Calu3 (cell line): ENCODE data around the gene WNT2. TPM values are rescaled to one million over a fixed set of nuclear protein-coding genes. Genes with fewer than 3 reads are reported as not detected.

Experiments used
- BruUV-seq: library from RNA; stranded (reverse); fragments of 400-500 nt; replicated peaks from 2 replicates; lab custom pipeline; 2021; lab: Mats Ljungman, UMichigan
- CTCF ChIA-PET: fragments of 300-600 bp; sonication (Branson Sonifier 250); formaldehyde crosslinking; loops from one replicate; lab custom pipeline; 2022; ENCODE audit warnings: antibody characterized with exemption; lab: Charles Lee
- DNase-seq: peaks from one replicate; pipeline ENCODE4 v3.0.0; 2022
- H3K27ac Mint-ChIP-seq: one replicate; pipeline ENCODE4 v1.8.0; 2022; ENCODE audit warnings: mixed read lengths; ENCODE audit not compliant: unreplicated experiment
- H3K27me3 Mint-ChIP-seq: one replicate; pipeline ENCODE4 v1.8.0; 2022; ENCODE audit warnings: mixed read lengths; ENCODE audit not compliant: unreplicated experiment
- H3K36me3 Mint-ChIP-seq: one replicate; pipeline ENCODE4 v1.8.0; 2022; ENCODE audit warnings: mild to moderate bottlenecking, moderate library complexity, mixed read lengths; ENCODE audit not compliant: insufficient read depth, unreplicated experiment
- H3K4me1 Mint-ChIP-seq: one replicate; pipeline ENCODE4 v1.8.0; 2022; ENCODE audit warnings: mild to moderate bottlenecking, low read depth, mixed read lengths; ENCODE audit not compliant: unreplicated experiment
- H3K4me3 Mint-ChIP-seq: one replicate; pipeline ENCODE4 v1.8.0; 2022; ENCODE audit warnings: mild to moderate bottlenecking, low read depth, moderate library complexity, mixed read lengths; ENCODE audit not compliant: unreplicated experiment
- H3K9me3 Mint-ChIP-seq: one replicate; pipeline ENCODE4 v1.8.0; 2022; ENCODE audit warnings: low read depth, mixed read lengths; ENCODE audit not compliant: unreplicated experiment
- intact Hi-C: fragments of 100-400 bp; cut with micrococcal nuclease; formaldehyde crosslinking; loops from one replicate; pipeline ENCODE4 v1.10.0; 2022; ENCODE audit not compliant: unreplicated experiment
- total RNA-seq: library from RNA; stranded (reverse); gene quantifications from 2 replicates; pipeline ENCODE4 v1.2.3, GENCODE V29; 2022
- TF ChIP-seq, protein P1 (sequence below): fragments of 200-600 bp; IDR thresholded peaks from one replicate; pipeline ENCODE4 v1.8.0; 2022; ENCODE audit warnings: antibody characterized with exemption; ENCODE audit not compliant: unreplicated experiment

The WNT2 gene
- total RNA-seq, 1 experiment from 2014 or later = not detected

DNA sequence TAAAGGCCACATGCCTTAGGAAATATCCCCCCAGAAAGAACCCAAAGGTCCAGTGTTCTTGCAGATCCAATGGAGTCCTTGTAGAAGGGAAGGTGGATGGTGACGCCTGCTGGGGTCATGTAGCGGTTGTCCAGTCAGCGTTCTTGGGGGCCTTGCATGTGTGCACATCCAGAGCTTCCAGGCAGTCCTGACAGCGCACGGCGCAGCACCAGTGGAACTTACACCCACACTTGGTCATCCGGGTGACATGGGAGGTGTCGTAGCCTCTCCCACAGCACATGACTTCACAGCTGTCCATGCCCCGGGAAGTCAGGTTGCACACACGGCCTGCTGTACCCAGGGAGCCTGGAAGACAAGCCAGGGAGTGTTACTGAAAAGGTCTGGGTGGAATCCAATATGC is 44.8 kb downstream of the WNT2 start:
- no peak for DNase-seq
- intact Hi-C loops = no loop called here
- no TSS peak for BruUV-seq
- Mint-ChIP-seq H3K27me3 (peaks cover 55% of the 10 kb centered on the region), H3K9me3 (no peaks in the 10 kb centered on the region), H3K4me3 (no peak overlapping the region), H3K4me1 (peaks cover 8% of the 10 kb centered on the region), H3K27ac (no peak overlapping the region), H3K36me3 (no peaks in the 10 kb centered on the region)
- CTCF ChIA-PET = no interaction called here
- TF ChIP-seq, protein P1, sequence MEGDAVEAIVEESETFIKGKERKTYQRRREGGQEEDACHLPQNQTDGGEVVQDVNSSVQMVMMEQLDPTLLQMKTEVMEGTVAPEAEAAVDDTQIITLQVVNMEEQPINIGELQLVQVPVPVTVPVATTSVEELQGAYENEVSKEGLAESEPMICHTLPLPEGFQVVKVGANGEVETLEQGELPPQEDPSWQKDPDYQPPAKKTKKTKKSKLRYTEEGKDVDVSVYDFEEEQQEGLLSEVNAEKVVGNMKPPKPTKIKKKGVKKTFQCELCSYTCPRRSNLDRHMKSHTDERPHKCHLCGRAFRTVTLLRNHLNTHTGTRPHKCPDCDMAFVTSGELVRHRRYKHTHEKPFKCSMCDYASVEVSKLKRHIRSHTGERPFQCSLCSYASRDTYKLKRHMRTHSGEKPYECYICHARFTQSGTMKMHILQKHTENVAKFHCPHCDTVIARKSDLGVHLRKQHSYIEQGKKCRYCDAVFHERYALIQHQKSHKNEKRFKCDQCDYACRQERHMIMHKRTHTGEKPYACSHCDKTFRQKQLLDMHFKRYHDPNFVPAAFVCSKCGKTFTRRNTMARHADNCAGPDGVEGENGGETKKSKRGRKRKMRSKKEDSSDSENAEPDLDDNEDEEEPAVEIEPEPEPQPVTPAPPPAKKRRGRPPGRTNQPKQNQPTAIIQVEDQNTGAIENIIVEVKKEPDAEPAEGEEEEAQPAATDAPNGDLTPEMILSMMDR = no peak

GRCh38 chr7:117277576-117277975 is 45.3 kb downstream of the WNT2 start:
- intact Hi-C loops = no loop called here
- CTCF ChIA-PET = no interaction called here
- no peak for DNase-seq
- no peak overlapping the region for H3K27ac Mint-ChIP-seq
- H3K4me3 Mint-ChIP-seq = no peak overlapping the region
- TF ChIP-seq, protein P1 = no peak
- H3K36me3 Mint-ChIP-seq = no peaks in the 10 kb centered on the region
- peaks cover 8% of the 10 kb centered on the region for H3K4me1 Mint-ChIP-seq
- no peaks in the 10 kb centered on the region for H3K9me3 Mint-ChIP-seq
- peaks cover 55% of the 10 kb centered on the region for H3K27me3 Mint-ChIP-seq
- no TSS peak for BruUV-seq

DNA sequence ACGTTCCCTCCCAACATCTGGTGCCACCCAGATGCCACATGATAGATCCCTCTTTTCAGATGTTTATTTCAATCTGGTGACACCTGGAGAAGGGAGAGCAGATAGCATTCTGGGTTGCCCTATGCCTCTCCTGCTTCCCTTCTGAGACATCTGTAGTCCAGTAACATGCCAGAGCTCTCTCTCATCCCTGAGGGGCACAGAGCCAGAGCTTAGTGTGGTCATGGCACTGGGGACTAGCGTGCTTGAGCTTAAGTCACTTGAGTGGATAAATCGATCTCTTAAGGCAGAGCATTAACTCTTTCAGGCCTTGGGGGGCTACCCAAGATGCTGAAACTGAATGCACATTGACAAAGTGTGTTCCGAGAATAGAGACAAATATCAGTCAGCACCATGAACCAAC is 47.9 kb downstream of the WNT2 start:
- peaks cover 53% of the 10 kb centered on the region for H3K27me3 Mint-ChIP-seq
- no peak for DNase-seq
- intact Hi-C loops = no loop called here
- TF ChIP-seq, protein P1 = no peak
- CTCF ChIA-PET = no interaction called here
- no peaks in the 10 kb centered on the region for H3K4me1 Mint-ChIP-seq
- no peaks in the 10 kb centered on the region for H3K9me3 Mint-ChIP-seq
- H3K36me3 Mint-ChIP-seq = no peaks in the 10 kb centered on the region
- BruUV-seq = no TSS peak
- no peak overlapping the region for H3K4me3 Mint-ChIP-seq
- H3K27ac Mint-ChIP-seq = no peak overlapping the region

DNA sequence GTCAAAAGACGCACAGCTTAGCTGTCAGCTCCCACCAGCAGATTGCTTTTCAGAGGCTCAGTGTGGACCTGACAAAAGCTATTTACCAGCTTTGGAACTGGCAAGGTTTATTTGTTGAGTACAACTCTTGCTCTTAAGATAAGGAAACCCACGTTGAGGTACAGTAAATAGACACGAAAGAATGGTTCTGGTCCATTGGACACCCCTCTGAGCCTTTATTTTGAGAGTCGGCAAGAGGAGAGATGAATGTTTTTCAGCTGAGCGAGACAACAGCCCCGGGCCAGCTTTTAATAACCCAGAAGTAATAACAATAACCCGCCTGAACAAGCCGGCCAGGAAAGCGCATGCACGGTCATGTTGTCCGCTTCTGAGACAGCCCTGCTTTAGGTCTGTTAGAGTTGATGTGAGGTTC is 49.0 kb downstream of the WNT2 start:
- Mint-ChIP-seq H3K4me3 (no peak overlapping the region), H3K4me1 (no peaks in the 10 kb centered on the region), H3K36me3 (no peaks in the 10 kb centered on the region), H3K9me3 (no peaks in the 10 kb centered on the region), H3K27ac (no peak overlapping the region), H3K27me3 (peaks cover 46% of the 10 kb centered on the region)
- intact Hi-C loops = no loop called here
- CTCF ChIA-PET = no interaction called here
- no peak for DNase-seq
- no TSS peak for BruUV-seq
- TF ChIP-seq, protein P1 = no peak
